ENCODE measurements around the gene MTRF1L.

Gene MTRF1L, protein sequence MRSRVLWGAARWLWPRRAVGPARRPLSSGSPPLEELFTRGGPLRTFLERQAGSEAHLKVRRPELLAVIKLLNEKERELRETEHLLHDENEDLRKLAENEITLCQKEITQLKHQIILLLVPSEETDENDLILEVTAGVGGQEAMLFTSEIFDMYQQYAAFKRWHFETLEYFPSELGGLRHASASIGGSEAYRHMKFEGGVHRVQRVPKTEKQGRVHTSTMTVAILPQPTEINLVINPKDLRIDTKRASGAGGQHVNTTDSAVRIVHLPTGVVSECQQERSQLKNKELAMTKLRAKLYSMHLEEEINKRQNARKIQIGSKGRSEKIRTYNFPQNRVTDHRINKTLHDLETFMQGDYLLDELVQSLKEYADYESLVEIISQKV

GRCh38 chr6:153002613-153003365 is at the start of gene MTRF1L:
TSS of gene MTRF1L (minus strand) at chr6:153002709. CDS start at chr6:153002685, 24 bp downstream.
- Histone ChIP-seq H3K4me3 (ENCODE audit: low read depth in 1 of 2, low read length in 1 of 2) (peak within 1 kb of the TSS; percentile 86 to 88), H3K27ac (peak within 1 kb of the TSS; percentile 74), H3K27me3 (no peaks in the 10 kb centered on the region), H3K36me3 (peaks cover 5% of the 10 kb centered on the region), H3K9me3 (no peaks in the 10 kb centered on the region), H3K4me1 (ENCODE audit: control insufficient read depth in 1 of 2, insufficient read depth in 1 of 2, low read depth in 1 of 2, low read length in 1 of 2) (peaks cover 18 to 24% of the 10 kb centered on the region in 2 experiments)
- TF ChIP-seq, protein P1, sequence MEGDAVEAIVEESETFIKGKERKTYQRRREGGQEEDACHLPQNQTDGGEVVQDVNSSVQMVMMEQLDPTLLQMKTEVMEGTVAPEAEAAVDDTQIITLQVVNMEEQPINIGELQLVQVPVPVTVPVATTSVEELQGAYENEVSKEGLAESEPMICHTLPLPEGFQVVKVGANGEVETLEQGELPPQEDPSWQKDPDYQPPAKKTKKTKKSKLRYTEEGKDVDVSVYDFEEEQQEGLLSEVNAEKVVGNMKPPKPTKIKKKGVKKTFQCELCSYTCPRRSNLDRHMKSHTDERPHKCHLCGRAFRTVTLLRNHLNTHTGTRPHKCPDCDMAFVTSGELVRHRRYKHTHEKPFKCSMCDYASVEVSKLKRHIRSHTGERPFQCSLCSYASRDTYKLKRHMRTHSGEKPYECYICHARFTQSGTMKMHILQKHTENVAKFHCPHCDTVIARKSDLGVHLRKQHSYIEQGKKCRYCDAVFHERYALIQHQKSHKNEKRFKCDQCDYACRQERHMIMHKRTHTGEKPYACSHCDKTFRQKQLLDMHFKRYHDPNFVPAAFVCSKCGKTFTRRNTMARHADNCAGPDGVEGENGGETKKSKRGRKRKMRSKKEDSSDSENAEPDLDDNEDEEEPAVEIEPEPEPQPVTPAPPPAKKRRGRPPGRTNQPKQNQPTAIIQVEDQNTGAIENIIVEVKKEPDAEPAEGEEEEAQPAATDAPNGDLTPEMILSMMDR (IDR thresholded peaks at IDR 0.05) = peak; percentile 38

GRCh38 chr6:153051801-153052200 is 49.3 kb upstream of the MTRF1L start:
- Histone ChIP-seq H3K27ac (no peak overlapping the region), H3K4me1 (ENCODE audit: control insufficient read depth in 1 of 2, insufficient read depth in 1 of 2, low read depth in 1 of 2, low read length in 1 of 2) (no peaks in the 10 kb centered on the region), H3K9me3 (no peaks in the 10 kb centered on the region), H3K36me3 (no peaks in the 10 kb centered on the region), H3K4me3 (ENCODE audit: low read depth in 1 of 2, low read length in 1 of 2) (no peak overlapping the region), H3K27me3 (no peaks in the 10 kb centered on the region)
- TF ChIP-seq, protein P1 (IDR thresholded peaks at IDR 0.05) = no peak

- TF ChIP-seq, protein P1 (IDR thresholded peaks at IDR 0.05) = no peak
- no peaks in the 10 kb centered on the region for H3K36me3 ChIP-seq
- H3K27ac ChIP-seq = no peak overlapping the region
- no peaks in the 10 kb centered on the region for H3K9me3 ChIP-seq
- no peaks in the 10 kb centered on the region for H3K4me1 ChIP-seq (ENCODE audit: control insufficient read depth in 1 of 2, insufficient read depth in 1 of 2, low read depth in 1 of 2, low read length in 1 of 2)
- H3K4me3 ChIP-seq (ENCODE audit: low read depth in 1 of 2, low read length in 1 of 2) = no peak overlapping the region
- H3K27me3 ChIP-seq = no peaks in the 10 kb centered on the region
These were observed 46.1 kb upstream of the MTRF1L start for GRCh38 chr6:153048631-153049030.

DNA sequence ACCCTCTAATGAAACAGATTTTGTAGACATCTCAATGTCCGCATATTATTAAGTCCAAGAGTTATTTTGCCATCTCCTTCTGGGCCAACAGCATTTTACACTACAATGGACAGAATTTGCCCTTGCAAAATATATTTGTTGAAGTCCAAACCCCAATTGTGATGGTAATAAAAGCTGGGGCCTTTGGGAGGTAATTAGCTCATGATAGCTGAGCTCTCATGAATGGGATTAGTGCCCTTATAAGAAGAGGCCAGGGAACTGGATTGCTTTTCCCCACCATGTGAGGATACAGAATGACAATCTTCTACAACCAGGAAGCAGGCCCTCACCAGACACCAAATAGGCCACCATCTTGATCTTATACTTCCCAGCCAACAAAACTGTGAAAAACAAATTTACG is 44.9 kb upstream of the MTRF1L start:
- no peaks in the 10 kb centered on the region for H3K4me1 ChIP-seq (ENCODE audit: control insufficient read depth in 1 of 2, insufficient read depth in 1 of 2, low read depth in 1 of 2, low read length in 1 of 2)
- H3K36me3 ChIP-seq = no peaks in the 10 kb centered on the region
- H3K27ac ChIP-seq = no peak overlapping the region
- no peak overlapping the region for H3K4me3 ChIP-seq (ENCODE audit: low read depth in 1 of 2, low read length in 1 of 2)
- no peaks in the 10 kb centered on the region for H3K9me3 ChIP-seq
- TF ChIP-seq, protein P1 (IDR thresholded peaks at IDR 0.05) = no peak
- H3K27me3 ChIP-seq = no peaks in the 10 kb centered on the region

GRCh38 chr6:153045271-153045670 is 42.8 kb upstream of the MTRF1L start:
- Histone ChIP-seq H3K27ac (no peak overlapping the region), H3K27me3 (no peaks in the 10 kb centered on the region), H3K36me3 (no peaks in the 10 kb centered on the region), H3K9me3 (no peaks in the 10 kb centered on the region), H3K4me3 (ENCODE audit: low read depth in 1 of 2, low read length in 1 of 2) (no peak overlapping the region), H3K4me1 (ENCODE audit: control insufficient read depth in 1 of 2, insufficient read depth in 1 of 2, low read depth in 1 of 2, low read length in 1 of 2) (no peaks in the 10 kb centered on the region)
- TF ChIP-seq, protein P1 (IDR thresholded peaks at IDR 0.05) = no peak

All from neutrophil (primary cell).